Neural cell (in vitro differentiated cells): ENCODE data around the gene LCE1F.

Source experiments
- EZH2 ChIP-seq: fragments of 200-600, 300-800 bp; shearing (Covaris generic), sonication (generic); IDR thresholded peaks from 2 replicates; pipeline ENCODE4 v1.6.1; 2014; ENCODE audit warnings: antibody characterized with exemption, low read length, borderline replicate concordance, mild to moderate bottlenecking; ENCODE audit not compliant: insufficient read depth, poor library complexity, severe bottlenecking
- MXI1 ChIP-seq: fragments of 450-650 bp; conservative IDR thresholded peaks from 2 replicates; pipeline ENCODE4 v1.6.1; 2014; ENCODE audit warnings: antibody characterized with exemption, mild to moderate bottlenecking; ENCODE audit not compliant: poor library complexity, severe bottlenecking
- POLR2AphosphoS5 ChIP-seq: IDR thresholded peaks from 2 replicates; pipeline ENCODE4 v1.6.1; 2012
- RAD21 ChIP-seq: fragments of 450-650 bp; conservative IDR thresholded peaks from 2 replicates; pipeline ENCODE4 v1.6.1; 2014; ENCODE audit warnings: antibody characterized with exemption, mild to moderate bottlenecking, moderate library complexity
- TF ChIP-seq, protein P1 (sequence below): fragments of 450-650 bp; IDR thresholded peaks from 2 replicates; pipeline ENCODE4 v1.5.1; 2014; ENCODE audit warnings: antibody characterized with exemption, mild to moderate bottlenecking, moderate library complexity; ENCODE audit not compliant: poor library complexity, severe bottlenecking
- TF ChIP-seq, protein P2 (sequence below): IDR thresholded peaks from 2 replicates; pipeline ENCODE4 v1.6.1; 2012; ENCODE audit warnings: borderline replicate concordance

DNA sequence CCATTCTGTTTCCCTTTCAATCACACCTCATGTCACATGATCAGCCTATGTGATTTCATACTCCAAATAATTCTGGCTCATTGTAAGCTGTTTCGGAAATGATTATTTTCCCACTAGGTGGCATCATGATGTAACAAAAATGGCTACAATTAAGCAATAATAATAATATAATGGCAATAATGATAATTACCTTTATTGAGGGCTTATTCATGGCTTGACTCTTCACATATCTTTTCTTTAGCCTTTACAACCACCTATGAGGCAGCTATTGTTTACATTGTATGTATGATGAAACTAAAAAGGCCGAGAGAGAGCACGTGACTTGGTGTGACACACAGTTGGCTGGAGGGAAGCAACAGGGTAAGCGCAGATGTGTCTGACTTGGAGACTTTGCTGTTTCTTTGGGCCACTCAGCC, 29.6 kb upstream of the LCE1F start:
- TF ChIP-seq, protein P1, sequence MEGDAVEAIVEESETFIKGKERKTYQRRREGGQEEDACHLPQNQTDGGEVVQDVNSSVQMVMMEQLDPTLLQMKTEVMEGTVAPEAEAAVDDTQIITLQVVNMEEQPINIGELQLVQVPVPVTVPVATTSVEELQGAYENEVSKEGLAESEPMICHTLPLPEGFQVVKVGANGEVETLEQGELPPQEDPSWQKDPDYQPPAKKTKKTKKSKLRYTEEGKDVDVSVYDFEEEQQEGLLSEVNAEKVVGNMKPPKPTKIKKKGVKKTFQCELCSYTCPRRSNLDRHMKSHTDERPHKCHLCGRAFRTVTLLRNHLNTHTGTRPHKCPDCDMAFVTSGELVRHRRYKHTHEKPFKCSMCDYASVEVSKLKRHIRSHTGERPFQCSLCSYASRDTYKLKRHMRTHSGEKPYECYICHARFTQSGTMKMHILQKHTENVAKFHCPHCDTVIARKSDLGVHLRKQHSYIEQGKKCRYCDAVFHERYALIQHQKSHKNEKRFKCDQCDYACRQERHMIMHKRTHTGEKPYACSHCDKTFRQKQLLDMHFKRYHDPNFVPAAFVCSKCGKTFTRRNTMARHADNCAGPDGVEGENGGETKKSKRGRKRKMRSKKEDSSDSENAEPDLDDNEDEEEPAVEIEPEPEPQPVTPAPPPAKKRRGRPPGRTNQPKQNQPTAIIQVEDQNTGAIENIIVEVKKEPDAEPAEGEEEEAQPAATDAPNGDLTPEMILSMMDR: no peak
- TF ChIP-seq POLR2AphosphoS5: no peak
- no peak for TF ChIP-seq EZH2
- TF ChIP-seq MXI1: no peak
- TF ChIP-seq, protein P2, sequence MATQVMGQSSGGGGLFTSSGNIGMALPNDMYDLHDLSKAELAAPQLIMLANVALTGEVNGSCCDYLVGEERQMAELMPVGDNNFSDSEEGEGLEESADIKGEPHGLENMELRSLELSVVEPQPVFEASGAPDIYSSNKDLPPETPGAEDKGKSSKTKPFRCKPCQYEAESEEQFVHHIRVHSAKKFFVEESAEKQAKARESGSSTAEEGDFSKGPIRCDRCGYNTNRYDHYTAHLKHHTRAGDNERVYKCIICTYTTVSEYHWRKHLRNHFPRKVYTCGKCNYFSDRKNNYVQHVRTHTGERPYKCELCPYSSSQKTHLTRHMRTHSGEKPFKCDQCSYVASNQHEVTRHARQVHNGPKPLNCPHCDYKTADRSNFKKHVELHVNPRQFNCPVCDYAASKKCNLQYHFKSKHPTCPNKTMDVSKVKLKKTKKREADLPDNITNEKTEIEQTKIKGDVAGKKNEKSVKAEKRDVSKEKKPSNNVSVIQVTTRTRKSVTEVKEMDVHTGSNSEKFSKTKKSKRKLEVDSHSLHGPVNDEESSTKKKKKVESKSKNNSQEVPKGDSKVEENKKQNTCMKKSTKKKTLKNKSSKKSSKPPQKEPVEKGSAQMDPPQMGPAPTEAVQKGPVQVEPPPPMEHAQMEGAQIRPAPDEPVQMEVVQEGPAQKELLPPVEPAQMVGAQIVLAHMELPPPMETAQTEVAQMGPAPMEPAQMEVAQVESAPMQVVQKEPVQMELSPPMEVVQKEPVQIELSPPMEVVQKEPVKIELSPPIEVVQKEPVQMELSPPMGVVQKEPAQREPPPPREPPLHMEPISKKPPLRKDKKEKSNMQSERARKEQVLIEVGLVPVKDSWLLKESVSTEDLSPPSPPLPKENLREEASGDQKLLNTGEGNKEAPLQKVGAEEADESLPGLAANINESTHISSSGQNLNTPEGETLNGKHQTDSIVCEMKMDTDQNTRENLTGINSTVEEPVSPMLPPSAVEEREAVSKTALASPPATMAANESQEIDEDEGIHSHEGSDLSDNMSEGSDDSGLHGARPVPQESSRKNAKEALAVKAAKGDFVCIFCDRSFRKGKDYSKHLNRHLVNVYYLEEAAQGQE: no peak
- no peak for TF ChIP-seq RAD21
